ENCODE measurements around the gene ELOVL6.
"Not testable (repeated sequence)": the region's sequence is repeated elsewhere in the genome, so short reads cannot be mapped to it uniquely, and the experiment has no call there.

ELOVL6 gene

DNA sequence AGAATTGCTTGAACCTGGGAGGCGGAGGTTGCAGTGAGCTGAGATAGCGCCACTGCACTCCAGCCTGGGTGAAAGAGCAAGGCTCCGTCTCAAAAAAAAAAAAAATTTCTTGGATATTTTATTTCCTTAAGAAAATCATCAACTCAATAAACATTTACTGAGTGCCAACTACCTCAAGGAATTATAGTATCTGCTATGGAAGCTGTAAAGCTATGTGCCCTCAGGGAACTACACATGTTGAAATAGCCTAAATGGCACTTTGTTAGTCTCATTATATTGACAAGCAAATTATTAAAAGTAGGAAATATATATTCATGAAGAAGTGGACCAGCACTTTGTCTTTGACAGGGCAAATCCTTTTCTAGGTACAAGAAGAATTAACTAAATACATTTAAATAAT, 40.8 kb downstream of the ELOVL6 start:
- no peak for DNase-seq

DNA sequence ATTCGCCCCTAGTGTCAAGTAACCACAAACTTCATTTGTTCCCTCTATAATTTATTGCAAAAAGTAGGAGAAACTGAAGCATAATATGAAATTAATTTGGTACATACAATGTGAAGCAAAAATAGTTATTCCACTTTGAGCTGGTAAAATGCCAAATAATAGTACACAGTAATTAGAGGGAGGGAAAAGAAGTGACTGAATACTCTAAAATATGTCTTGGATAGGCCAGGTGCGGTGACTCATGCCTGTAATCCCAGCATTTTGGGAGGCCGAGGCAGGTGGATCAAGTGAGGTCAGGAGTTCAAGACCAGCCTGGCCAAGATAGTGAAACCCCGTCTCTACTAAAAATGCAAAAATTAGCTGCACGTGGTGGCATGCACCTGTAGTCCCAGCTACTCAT, 41.2 kb downstream of the ELOVL6 start:
- DNase-seq = not testable (repeated sequence)

DNA sequence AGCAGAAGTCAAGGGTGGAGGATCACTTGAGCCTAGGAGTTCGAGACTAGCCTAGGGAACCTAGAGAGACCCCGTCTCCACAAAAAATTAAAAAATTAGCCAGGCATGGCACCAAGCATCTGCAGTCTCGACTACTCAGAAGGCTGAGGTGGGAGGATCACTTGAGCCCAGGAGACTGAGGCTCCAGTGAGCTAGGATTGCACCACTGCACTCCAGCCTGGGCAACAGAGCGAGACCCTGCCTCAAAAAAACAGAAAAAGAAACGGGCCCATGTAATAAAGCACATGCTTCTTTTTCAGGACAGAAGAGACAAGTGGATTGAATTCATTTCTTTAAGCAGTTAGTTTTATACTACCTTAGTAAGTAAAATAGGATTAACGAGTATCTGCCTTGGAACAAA, 42.0 kb downstream of the ELOVL6 start:
- no peak for DNase-seq

DNA sequence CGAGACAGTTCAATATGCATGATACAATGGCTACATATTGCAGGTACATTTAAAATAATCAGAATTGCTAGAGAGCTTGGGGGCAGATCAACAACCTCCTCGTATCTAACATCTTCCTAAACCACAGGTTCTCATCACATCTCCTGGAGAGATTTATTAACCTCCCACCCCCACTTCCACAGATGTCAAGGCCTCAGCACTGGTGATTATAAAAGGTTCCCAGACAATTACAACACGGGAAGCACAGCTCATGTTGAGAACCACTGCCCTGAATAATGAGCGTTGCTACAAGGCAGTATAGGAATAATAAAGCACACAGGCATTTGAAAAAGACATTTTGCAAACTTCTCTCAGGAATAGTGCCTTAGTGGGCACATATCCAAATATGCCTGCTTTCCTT, 42.8 kb downstream of the ELOVL6 start:
- no peak for DNase-seq

DNA sequence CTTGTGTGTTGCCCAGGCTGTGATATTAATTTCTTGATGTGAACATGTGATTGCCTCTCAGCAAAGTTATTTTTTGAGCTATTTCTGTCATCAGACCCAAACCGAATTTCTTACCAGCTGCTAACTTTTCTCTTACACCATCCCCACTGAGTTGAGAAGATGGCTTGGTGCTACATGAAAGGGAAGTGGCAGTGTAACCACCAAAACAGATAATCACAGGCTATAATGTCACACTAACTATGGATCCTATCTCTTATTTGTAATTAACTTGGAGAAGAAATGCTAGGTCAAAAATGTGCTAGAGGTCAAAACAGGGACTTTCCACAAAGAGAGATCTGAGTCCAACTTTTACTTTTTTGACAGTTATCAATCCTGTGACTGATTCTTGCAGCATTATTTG, 43.8 kb downstream of the ELOVL6 start:
- no peak for DNase-seq

DNA sequence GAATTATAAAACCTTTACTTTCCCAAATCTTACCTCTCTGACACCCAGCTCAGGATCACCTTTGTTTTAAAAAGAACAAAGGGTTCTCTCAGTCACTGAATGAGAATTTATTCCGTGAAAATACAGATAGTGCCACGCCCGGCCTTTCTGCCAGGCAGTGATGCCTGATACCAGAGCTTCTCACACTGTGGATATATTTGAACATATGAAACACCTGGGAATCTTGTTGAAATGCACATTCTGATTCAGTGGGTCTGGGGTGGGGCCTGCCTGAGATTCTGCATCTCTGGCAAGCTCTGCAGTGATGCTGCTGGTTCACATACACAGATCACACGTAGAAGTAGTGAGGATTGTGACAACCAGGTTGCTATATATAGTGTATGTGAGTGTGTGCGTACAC, 46.0 kb downstream of the ELOVL6 start:
- DNase-seq = no peak

DNA sequence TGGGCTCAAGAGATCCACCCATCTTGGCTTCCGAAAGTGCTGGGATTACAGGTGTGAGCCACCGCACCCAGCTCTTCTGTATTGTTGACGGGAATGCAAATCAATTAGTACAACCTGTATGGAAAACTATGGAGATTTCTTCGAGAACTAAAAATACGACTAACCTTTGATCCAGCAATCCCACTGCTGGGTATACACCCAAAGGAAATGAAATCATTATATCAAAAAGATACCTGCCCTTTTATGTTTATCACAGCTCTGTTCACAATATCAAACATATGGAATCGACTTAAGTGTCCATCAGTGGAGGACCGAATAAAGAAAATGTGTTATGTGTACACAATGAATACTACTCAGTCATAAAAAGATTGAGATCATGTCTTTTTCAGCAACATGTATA, 49.3 kb downstream of the ELOVL6 start:
- no peak for DNase-seq

DNA sequence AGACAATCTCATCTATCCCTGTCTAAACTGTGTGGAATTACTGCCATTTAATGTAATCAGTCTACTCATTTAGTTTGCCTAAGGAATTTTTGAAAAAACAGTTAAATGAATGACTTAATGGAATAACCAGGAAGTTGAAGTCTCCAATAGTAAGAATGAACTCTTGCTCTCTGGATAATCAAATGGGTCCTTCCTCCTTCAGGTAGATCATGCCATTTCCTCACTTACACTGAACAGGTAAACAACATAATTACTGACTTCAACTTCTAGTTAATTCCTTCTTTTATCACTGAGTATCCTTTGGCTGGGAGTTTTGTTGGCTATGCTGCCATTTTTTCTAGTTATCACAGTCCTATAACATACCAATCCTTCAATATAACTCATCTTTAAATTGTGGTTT, 56.0 kb downstream of the ELOVL6 start:
- DNase-seq = no peak

DNA sequence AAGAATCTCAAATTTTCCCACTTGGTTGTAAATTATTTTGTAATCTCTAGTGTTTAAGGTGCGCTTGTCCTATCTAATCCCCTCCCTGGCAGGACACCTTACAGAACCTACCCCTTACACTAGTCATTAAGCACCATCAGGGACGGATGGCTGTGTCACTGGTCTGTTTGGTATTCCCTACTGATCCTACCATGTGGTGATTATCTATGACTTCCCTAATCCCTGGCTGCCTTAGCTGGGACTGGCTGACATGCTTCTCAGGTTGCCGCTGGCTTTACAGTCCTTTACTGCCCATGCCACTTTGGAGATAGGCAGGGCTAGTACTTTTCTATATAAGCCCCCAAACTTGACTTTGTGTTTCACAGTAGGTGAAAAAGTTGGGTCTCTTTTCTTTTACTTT, 58.6 kb downstream of the ELOVL6 start:
- no peak for DNase-seq

DNA sequence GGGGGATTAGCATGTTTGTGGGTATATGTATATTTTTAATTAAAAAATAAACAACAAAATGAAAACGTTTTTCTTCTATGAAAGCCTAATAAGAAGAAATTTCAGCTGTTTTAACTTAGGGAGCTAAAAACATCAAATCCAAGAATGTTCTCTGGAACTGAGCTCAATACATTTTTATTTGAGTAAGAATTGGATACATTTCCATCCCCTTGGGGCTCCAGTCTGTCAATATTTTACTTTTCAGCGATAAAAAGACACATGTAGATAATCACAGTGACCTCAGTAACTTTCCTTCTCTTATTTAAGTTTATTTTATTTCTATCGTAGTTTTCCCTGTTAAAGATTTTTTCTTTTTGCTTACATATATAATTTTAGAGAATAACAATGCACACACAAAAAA, 59.3 kb downstream of the ELOVL6 start:
- DNase-seq = no peak

DNA sequence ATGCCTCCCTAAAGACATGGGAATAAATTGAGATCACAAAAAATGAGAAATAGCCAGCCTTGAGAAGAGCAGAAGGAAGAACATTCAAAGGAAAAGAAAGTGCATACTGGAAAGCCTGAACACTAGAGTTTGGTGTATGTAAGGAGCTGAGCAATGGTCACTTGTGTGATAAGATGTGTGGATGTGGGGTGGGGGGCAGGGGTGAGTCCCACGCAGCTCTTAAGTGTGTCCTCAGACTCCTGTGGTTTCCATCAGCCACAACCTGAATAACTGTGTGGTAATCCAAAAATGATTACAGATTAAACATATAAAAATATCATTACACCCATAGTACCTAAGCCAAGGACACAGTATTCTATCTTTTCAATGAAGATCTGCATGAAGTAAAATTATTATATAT, 59.9 kb downstream of the ELOVL6 start:
- no peak for DNase-seq

DNA sequence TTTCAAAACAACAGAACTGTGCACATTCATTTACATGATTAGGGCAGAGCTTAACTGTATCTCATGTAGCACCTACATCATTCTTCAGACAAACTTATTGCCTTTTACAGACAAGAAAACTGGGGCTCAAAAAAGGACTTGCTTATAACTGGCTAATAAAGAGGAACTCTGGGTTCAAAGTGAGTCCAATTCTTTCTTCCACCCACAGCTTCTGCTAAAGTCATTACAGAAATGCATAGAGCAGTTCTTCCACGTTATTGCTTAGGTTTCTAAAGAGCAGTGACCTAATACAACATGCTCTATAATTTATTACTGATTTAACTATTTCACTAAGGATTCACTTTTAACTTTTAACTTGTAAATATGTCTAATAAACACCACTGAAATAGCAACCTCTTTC, 60.6 kb downstream of the ELOVL6 start:
- DNase-seq = no peak

DNA sequence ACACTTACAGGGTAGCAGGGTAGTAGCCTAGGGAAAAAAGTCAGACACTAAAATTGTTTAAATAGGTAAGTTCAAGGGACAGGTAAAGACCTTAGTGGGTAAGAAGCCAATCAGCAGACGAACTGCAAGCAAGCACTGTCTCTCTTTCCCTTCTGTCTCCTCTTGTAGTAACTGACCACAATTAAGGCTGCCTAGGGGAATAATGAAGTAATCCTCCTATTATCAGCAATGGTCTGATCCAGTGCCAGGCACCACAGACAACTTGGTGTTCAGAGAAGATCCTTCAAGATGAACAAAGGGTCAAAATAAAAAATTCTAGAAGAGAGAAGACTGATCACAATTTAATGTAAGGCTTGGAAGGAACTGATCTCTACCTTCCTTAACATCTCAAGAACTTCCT, 62.9 kb downstream of the ELOVL6 start:
- no peak for DNase-seq

DNA sequence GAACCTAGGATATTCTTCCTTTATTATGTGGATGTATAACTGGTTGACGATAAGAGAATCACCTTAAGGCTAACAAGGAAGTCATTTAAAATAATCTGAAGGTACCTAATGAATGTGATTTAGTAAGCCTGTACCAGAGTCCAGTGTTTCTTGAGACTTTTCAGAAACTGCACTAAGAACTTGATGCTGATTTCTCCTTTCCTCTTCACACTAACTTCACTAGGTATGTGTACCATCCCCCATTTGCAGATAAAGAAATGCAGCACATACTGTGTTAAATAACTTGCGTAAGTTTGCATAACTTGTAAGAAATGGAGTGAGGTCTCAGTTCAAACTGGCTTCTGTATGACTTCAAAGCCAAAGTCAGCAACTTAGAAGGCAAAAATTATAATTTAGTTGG, 63.3 kb downstream of the ELOVL6 start:
- DNase-seq = no peak

DNA sequence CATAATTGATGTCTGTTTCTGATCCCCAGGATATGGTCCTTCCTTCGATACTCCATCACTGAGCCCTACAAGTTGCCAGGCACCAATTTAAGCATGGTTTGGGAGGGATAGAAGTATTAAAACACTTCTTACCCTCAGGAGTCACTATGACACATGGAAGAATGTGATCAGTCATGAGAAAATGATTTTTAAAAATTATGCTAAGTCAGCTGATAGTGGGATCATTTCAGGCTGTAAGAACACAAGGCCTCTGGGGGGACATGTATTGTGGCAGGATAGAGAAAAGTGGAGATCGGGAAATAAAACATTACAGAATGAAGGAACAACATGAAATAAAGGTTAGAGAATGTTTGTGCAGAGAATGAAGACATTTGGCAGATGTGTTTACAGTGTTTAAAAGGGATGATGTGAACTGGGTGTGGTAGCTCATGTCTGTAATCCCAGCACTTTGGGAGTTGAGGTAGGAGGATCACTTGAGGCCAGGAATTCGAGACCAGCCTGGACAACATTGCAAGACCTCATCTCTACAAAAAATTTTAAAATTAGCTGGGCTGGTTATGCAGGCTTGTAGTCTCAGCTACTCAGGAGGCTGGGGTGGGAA, 64.0 kb downstream of the ELOVL6 start:
- DNase-seq = no peak

DNA sequence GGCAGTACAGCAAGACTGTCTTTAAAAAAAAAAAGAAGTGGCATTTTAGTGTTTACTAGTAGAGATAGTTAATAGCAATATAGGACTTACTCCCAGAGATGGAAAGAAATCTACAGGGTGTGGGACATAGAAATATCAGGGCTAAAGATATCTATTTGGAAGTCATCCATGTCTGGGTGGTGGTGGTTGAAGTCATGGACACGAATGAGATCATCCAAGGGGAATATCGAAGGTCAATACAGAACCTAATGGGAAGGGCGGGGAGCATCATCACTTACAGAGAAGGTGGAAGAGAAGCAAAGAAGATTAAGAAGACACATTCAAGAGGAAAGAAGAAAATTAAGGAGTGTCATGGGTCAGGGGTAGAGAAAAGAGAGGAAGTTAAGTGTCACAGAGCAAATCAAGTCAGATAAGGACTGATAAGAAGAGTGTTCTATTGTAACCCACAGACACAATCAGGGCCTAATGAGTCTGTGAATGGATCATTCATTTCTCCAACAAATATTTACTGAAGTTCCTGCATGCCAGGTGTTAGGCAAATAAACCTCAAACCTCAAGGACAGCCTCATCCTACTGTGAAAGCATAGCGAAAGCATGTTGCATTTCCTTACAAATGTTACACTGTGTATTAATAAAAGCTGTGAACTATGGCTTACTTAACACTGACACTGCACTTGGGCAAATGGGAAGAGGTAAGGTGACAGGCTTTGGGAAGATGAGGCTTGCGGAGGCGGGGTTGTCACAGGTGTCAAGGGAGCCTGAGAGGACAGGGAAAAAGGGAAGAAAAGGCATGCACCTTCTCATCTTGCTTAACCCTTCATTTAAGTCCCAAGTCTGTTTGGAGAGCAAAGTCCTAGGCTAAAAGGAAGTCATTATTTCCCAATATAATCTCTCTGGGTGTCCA, 65.3 kb downstream of the ELOVL6 start:
- no peak for DNase-seq

DNA sequence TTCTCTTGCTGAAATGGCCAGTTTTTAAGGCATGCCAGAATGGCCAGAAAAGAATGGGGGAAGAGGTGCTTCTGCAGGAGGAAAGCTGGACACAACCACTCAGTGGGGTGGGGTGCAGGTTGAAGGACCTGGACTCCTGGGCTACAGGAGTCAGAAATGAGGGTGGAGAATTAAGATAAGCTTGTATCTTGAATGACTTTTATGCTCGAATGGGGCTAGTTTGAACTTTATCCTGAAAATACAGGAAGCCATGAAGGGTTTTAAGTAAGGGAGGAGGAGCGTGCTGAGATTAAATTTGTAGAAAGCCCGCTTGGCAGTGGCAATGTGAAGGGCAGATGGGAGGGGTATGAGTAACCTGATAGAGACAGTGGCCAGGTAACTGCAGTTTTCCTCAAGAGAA, 66.5 kb downstream of the ELOVL6 start:
- DNase-seq = no peak

DNA sequence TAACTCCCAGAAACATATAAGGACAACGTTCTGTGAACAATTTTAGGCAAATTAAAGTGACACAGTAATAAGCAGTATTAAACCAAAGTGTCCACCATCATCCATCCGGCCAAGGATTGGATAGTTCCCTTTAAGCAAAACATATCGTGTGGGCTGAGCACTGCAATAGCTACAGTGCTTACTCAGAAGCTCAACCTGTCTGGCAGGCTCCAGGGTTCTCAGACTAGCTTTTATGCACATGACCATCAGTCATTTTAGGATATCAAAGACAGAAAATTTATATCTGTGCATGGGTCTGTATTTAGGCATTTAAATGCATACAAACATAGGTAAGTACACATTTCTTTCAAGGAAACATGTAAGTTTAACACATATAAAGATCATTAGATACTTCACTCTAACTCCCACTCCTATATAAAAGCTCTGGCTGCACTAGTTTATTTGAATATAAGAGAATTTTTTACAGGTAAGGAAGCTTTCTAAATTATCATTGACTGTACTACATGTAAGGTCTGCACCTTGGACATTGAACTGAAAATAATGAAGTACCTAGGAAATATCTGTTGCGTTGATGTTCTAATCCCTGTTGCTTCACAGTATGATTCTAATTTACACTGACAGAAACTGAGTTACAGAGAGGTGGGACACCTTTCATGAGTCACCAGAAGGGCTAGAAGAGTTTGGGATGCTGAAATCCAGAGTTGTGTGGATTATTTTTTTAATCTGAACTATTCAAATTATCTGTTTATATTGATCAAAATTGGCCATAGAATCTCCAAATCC, 67.6 kb downstream of the ELOVL6 start:
- DNase-seq = no peak

DNA sequence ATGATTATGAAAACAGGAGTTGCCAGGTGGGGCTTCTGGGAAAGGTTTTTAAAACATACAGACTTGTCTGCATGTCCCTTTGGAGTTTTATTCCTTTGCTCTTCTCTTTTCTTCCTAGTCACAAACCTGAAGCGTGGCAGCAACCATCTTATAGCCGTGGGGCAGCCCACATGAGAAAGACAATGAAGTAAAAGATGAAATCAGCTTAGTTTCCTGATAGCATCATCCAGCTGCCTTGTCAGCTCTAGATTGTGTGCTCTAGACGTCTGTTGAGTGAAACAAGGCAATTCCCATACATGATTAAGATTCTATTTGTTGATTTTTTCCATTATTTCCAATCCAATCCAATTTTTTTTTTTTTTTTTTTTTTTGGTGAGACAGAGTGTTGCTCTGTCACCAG, 68.9 kb downstream of the ELOVL6 start:
- DNase-seq = no peak

DNA sequence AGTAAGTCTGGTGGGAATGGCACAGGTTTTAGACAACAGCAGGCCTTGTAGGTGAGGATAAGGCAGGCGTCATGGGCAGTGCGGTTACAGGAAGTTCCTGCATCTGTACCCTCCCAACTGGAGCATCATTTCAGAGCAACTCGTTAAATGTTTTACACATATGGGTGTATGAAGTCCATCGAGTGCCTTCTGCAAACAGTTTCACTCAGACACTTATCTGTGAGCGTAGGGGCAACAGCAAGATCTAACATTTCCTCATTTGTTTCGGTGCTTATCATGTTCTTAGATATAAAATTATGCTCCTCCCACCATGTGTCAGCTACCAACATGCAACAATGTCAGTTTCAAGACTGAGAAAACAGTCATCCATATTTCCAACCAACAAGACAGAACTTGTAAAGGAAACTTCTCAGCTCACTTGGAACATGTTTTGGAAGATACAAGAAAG, 69.9 kb downstream of the ELOVL6 start:
- DNase-seq = no peak

DNA sequence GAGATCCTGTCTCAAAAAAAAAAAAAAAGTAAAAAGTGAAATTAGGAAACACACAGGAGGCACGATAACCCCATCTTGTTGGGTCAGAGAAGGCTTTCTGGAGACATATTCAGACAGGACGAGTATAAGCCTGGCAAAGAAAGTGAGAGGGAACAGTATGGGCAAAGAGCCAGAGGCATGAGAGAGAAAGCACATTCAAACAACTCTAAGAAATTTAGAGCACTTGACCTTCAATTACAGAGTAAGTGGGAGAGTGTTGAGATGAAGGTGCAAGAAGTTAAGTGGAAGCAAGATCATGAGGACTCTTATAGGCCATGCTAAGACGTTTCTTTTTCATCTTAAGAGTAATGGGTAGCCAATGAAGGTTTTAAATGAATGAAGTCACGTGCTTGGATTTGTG, 70.4 kb downstream of the ELOVL6 start:
- no peak for DNase-seq

DNA sequence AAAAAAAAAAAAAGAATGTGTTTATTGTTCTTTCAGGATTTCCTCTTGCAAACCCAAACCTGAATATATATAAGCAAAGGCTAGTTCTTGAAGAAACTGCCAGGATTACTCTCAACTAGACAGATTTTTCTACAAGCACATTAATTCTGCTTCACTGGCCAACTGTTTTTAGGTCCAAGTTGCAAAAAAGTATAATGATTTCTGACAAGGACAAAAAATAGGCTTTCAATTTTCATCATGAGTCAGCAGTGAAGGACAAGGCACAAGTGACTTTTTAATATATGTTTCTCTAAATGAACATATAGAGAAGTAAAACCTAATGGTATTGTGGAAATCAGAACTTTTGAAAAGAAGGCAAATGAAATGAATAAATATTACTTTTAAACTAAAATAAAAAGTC, 73.7 kb downstream of the ELOVL6 start:
- no peak for DNase-seq

DNA sequence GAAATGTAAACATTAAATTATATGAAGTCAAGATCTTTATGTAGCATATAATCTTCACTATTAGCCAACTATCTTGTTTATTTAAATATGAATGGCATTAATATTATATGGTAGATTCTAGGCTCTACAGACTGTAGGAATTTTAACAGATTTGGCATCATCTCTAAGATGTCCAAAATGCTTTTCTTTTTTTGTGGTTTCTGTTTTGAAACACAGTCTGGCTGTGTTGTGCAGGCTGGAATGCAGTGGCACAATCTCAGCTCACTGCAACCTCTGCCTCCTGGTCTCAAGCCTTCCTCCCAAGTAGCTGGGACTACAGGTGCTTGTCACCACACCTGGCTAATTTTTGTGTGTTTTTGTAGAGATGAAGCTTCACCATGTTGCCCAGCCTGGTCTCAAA, 76.2 kb downstream of the ELOVL6 start:
- no peak for DNase-seq

DNA sequence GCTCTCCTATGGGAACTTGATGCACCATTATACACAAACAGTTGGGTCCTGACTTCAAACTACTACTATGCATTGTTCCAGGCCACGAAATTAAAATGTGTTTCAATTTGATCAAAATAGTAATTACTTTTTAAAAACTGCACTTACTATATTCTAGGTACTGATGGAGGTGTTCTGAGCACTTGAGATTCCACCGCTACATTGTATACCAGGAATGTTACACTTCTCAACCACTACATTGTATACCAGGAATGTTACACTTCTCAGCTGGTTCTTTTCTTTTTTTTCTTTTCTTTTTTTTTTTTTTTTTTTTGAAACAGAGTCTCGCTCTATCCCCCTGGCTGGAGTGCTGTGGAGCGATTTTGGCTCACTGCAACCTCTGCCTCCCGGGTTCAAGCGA, 77.9 kb downstream of the ELOVL6 start:
- no peak for DNase-seq
